Smooth muscle cell of the pulmonary artery (primary cell): Measurements from ENCODE around the gene CEACAM4. TPM values are rescaled to one million over a fixed set of nuclear protein-coding genes. Genes with fewer than 3 reads are reported as not detected.

Experiments
- total RNA-seq: library from RNA; depleted of rRNA; stranded (reverse); fragments of >200 nt; gene quantifications from 2 replicates; pipeline ENCODE4 v1.2.3, GENCODE V29; 2014

Gene CEACAM4
- not detected in 2 replicates for total RNA-seq

DNA sequence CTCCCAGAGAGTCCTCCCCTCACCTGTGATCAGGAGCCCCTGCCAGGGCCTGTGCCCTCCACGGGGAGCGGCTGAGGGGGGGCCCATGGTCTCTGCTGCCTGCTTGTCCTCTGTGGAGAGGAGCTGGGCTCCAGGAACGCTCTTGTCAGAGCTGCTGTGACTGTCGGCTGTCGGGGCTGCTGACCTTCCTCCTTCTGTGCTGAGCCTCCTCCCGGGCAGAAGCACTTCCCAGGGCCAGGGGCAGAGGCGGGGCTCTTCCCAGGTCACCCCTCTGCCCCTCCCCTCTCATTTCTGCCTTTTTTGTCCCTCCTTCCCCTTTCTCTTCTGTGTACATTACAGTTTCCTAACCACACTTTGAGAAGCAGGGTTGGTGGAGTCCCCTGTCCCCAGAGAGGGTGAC lies at the start of gene CEACAM4:
Gene CEACAM4 (minus strand): TSS at position 198 of the 400 bp plus-strand sequence. CDS start 111 bp downstream, at position 87.

DNA sequence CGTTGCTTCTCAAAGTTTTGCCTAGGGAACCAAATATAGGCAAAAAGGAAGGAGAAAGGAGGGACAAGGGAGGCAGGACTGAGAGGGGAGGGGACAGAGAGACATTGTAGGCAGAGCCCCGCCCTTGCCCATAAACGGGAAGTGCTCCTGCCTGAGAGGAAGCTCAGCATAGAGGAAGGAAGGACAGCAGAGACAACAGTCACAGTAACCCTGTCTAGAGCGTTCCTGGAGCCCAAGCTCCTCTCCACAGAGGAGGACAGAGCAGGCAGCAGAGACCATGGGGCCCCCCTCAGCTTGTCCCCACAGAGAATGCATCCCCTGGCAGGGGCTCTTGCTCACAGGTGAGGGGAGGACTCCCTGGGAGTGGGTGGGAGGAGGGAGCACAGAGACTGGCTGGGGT lies 50.9 kb downstream of the CEACAM4 start, which contains the start of gene CEACAM21:
Gene CEACAM21 (plus strand): TSS at position 169 of the 400 bp plus-strand sequence. CDS start 109 bp downstream, at position 278.

Other genes starting within 250 kb of the CEACAM4 start
- gene EXOSC5, start 229.7 kb downstream of the CEACAM4 start, total RNA-seq: 10.1 and 14.4 TPM in 2 replicates
- gene BCKDHA, start 229.3 kb downstream of the CEACAM4 start, total RNA-seq: 52.6 and 61.1 TPM in 2 replicates
- 2.2 and 2.3 TPM in 2 replicates for gene B3GNT8, start 199.7 kb downstream of the CEACAM4 start, total RNA-seq
- 28.6 and 33.4 TPM in 2 replicates for gene DMAC2, start 187.2 kb downstream of the CEACAM4 start, total RNA-seq
- gene ERICH4, start 183.9 kb downstream of the CEACAM4 start, total RNA-seq: not detected in 2 replicates
- not detected in 2 replicates for gene CEACAM21, start 50.9 kb downstream of the CEACAM4 start, total RNA-seq
- not detected in 2 replicates for gene CEACAM7, start 61.2 kb upstream of the CEACAM4 start, total RNA-seq
- not detected in 2 replicates for gene CEACAM5, start 81.6 kb upstream of the CEACAM4 start, total RNA-seq
- gene CEACAM6, start 128.5 kb upstream of the CEACAM4 start, total RNA-seq: not detected in 2 replicates
- gene CEACAM3, start 169.5 kb upstream of the CEACAM4 start, total RNA-seq: not detected in 2 replicates
- not detected in 2 replicates for gene LYPD4, start 217.6 kb upstream of the CEACAM4 start, total RNA-seq
- gene DMRTC2, start 218.0 kb upstream of the CEACAM4 start, total RNA-seq: not detected in 2 replicates
- gene RPS19, start 233.2 kb upstream of the CEACAM4 start, total RNA-seq: 612 and 811 TPM in 2 replicates